ENCODE results near the gene ATP1A4.
"Not testable (repeated sequence)": the region's sequence is repeated elsewhere in the genome, so short reads cannot be mapped to it uniquely, and the experiment has no call there.

Gene ATP1A4

GRCh38 chr1:160151303-160151702 is at the start of gene ATP1A4:
Gene ATP1A4, plus strand, starts transcription at chr1:160151603. Its CDS starts 438 bp downstream, at chr1:160152041.
- DNase-seq: no peak

- DNase-seq: no peak
These were observed 49.5 kb upstream of the ATP1A4 start for GRCh38 chr1:160101717-160102522.

- no peak for DNase-seq
These were observed 47.6 kb upstream of the ATP1A4 start for GRCh38 chr1:160103658-160104408.

- no peak for DNase-seq
These were observed 46.9 kb upstream of the ATP1A4 start for GRCh38 chr1:160104486-160104885.

GRCh38 chr1:160105155-160105554 is 46.2 kb upstream of the ATP1A4 start:
- no peak for DNase-seq

GRCh38 chr1:160107512-160107911 is 43.9 kb upstream of the ATP1A4 start:
- no peak for DNase-seq

- peak; percentile 37 to 47 for DNase-seq
These were observed 42.3 kb upstream of the ATP1A4 start for GRCh38 chr1:160108888-160109662.

- no peak for DNase-seq
These were observed 41.7 kb upstream of the ATP1A4 start for GRCh38 chr1:160109686-160110085.

- not testable (repeated sequence) for DNase-seq
These were observed 39.9 kb upstream of the ATP1A4 start for GRCh38 chr1:160111462-160111861.

- no peak for DNase-seq
These were observed 39.0 kb upstream of the ATP1A4 start for GRCh38 chr1:160112357-160112756.

GRCh38 chr1:160113407-160113806 is 38.0 kb upstream of the ATP1A4 start:
- DNase-seq: no peak

GRCh38 chr1:160114085-160114484 is 37.3 kb upstream of the ATP1A4 start:
- DNase-seq: no peak

GRCh38 chr1:160115545-160116282 is 35.7 kb upstream of the ATP1A4 start, which contains the start of gene ATP1A2:
Gene ATP1A2, plus strand, starts transcription at chr1:160115759. Its CDS starts 103 bp downstream, at chr1:160115862.
- no peak for DNase-seq

GRCh38 chr1:160116283-160117147 is 34.9 kb upstream of the ATP1A4 start:
- DNase-seq: no peak

- no peak for DNase-seq
These were observed 34.1 kb upstream of the ATP1A4 start for GRCh38 chr1:160117300-160117699.

- DNase-seq: no peak
These were observed 33.7 kb upstream of the ATP1A4 start for GRCh38 chr1:160117709-160118183.

GRCh38 chr1:160118928-160119327 is 32.5 kb upstream of the ATP1A4 start:
- no peak for DNase-seq

GRCh38 chr1:160120797-160121196 is 30.6 kb upstream of the ATP1A4 start:
- DNase-seq: no peak

- DNase-seq: no peak
These were observed 30.0 kb upstream of the ATP1A4 start for GRCh38 chr1:160121388-160121787.

- no peak for DNase-seq
These were observed 28.4 kb upstream of the ATP1A4 start for GRCh38 chr1:160122978-160123495.

- no peak for DNase-seq
These were observed 27.7 kb upstream of the ATP1A4 start for GRCh38 chr1:160123726-160124125.

All from activated CD4-positive, alpha-beta T cell treated with anti-CD3 and anti-CD28 coated beads, Interleukin-2, amount 50 U/mL, for 48 hours (primary cell).